ENCODE results near the gene SERP2.

SERP2 gene

GRCh38 chr13:44385847-44386246 lies 12.2 kb downstream of the SERP2 start:
- no peak for DNase-seq (ENCODE audit: low read depth, low spot score)
- H3K27ac ChIP-seq, result no peak overlapping the region

DNA sequence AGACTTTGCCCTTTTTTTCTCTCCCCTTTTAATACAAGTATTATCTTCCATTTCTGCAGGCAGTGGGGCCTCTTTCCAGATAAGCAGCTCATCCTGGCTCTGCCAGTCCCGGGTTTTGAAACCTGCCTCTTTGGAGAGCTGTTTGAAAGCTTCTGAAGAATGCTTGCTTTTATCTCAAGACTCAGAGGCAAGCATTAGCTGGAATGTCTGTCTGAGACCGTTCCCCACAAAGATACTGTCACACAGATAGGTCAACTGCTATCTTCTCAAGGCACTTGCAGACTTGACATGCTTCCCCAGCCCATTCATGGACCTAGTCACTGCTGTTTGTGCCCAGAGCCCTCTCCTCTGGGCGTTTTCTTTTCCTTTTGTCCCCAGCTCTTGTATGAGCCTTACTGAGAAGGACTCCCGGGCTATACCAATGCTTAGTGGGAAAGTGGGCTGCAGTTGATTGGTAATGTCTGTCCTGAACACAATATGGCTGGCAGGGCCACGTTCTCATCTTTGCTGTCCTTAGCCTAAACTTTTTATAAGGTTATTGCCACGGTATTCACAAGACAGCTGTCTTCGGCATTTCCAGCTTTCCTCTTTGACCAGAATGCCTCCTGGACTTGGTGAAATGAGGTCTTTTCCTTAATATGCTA lies 13.4 kb downstream of the SERP2 start:
- no peak for DNase-seq (ENCODE audit: low read depth, low spot score)

DNA sequence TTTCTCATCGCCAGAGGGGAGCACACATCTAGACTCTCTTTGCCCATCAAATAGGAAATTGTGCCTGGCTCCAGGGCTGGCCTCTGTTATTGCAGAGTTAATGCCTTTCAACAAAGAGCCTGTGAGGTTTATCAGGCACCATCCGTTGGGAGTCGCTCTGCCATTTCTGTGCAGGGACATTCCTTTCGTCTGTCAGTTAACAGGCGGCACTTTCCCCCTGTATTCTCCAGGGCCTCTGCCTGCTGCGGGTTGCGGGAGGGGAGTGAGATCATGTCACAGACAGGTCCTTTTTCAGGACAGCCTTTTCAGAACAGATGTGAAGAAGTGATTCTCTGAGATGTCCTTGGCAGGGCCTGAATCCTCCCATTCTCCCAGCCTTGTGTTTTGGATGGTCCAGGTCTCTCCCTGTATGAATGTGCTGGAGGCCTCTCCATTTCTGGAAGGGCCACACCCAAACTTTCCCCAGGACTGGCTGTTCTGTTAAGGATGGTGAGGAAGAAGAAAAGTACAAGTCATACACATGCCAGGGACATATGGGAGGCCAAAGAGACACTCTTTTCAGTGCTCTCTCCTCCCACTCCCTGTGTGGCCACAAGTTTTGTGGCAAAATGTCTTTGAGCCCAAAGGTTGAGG lies 14.9 kb downstream of the SERP2 start:
- H3K27ac ChIP-seq, result no peak overlapping the region
- no peak for DNase-seq (ENCODE audit: low read depth, low spot score)

More for the DNA sequence above, 13.4 kb downstream of the SERP2 start:
- H3K27ac ChIP-seq, result no peak overlapping the region

DNA sequence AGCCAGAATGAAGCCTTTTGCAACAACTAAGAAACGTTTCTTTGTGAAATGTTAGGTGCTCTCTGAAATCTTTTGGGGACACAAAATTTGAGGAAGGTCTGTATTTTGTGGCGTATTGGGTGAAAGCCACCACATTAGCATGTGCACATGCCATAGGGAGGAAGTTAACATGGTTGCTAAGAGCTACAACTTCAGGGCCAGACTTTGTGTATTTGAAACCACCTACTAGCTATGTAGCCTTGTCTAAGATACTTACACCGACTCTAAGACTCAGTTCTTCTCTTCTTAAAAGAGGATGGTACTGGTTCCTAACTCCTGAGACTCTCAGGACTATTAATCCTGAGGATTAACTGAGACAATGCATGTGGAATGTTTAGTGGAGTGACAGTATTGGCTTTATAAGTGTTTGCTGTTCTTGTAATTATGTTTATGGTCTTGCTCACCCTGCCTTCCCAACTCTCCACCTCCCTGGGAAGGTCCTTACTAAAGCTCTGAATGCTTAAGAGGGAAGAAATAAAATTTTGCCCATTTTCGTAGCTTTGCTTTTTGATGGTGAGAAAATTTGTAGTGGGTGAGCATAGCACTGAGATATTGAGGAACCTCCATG lies 15.5 kb downstream of the SERP2 start:
- DNase-seq (ENCODE audit: low read depth, low spot score), result no peak

GRCh38 chr13:44389876-44390275 lies 16.3 kb downstream of the SERP2 start:
- no peak for DNase-seq (ENCODE audit: low read depth, low spot score)
- H3K27ac ChIP-seq, result no peak overlapping the region

More for the DNA sequence above, 15.5 kb downstream of the SERP2 start:
- H3K27ac ChIP-seq, result no peak overlapping the region

GRCh38 chr13:44393391-44393790 lies 19.8 kb downstream of the SERP2 start:
- no peak for DNase-seq (ENCODE audit: low read depth, low spot score)

DNA sequence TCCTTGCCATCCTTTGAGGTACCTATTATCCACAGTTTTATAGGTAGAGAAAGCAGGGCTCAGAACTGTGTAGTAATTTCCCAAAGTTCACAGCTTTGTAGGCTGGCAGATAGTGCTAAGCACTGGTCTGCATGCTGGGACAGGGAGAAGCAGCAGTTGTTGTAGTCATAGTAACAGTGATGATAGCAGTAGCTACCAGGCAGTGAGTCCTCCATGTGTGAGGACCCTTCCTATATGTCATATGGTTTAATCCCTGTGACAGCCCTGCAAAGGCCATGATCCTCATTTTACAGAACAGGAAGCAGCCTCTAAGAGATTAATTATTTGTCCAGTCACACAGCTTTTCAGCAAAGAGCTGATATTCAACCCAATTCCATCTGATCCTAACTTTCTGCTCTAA lies 21.0 kb downstream of the SERP2 start:
- H3K27ac ChIP-seq, result no peak overlapping the region

More at GRCh38 chr13:44393391-44393790, 19.8 kb downstream of the SERP2 start:
- H3K27ac ChIP-seq, result no peak overlapping the region

DNA sequence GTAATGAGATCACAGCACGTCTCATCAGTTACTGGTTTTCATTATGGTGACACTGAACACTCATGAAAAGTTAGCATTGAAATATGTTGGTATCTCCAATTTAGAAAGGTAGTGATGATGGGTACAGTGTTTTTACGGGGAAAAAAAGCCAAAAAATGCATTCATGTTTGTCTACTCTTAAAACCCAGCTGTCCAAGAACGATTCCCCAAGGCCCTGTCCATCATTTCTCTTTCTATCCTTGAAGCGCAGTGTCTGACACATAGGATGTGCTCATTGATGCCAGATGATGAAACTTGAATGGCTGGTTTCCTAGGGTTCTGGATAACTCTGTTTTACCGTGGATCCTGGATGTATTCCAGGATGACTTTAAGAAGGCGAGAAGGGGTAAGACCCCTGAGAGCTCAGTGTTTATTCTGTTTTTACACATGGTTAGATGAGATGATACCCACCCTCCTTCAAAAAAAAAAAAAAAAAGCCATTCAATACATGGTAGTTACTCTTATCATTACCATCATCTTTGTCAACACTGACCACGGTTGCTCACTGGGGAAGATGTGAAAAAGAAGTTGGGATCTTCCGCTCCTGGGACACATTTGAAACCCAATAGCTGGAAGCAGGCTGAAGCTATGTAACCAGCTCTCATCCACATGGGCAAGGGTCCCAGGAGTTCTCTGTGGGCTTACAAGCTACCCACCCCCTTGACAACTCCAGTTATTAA lies 22.5 kb downstream of the SERP2 start:
- no peak for DNase-seq (ENCODE audit: low read depth, low spot score)

More for the DNA sequence above, 21.0 kb downstream of the SERP2 start:
- no peak for DNase-seq (ENCODE audit: low read depth, low spot score)

DNA sequence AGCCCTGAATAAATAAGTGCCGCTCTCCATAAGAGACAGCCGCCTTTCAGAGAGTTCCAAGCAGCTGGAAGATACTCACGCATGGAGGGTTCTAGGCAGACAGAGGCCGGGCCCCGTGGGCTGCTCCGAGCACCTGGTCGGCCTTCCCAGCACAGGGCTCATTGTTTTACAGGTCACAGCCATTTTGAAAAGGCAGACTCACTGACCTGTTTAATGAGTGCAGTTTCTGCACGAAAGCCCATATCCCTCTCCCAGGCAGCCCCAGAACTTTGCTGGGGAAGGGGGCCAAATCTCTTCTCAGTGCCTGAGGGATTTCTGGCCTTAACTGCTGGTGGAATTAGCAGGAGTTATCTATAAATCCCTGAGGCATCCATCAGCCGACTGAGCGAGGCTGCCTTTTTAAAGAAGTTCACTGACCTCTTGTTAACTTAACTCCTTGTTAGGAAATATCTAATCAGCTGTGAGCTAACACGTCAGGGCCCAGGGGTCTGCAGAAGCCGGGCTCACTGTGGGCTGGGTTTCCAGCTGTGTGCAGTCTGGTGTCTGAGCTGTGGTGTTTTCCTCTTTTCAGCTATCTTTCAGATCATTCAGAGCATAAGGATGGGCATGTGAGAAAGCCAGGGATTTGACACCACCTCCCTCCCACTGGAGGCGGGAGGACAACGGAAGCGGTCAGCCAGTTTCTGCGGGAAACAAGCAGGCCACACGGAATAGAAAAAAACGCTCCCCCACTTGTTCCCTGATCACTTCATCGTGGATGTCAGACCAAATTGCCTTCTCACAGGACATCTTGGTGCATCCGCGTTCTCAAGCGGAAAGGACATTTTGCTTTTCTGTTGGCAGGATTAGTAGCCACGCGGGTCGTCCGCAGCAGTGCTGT lies 23.3 kb downstream of the SERP2 start:
- no peak overlapping the region for H3K27ac ChIP-seq
- DNase-seq (ENCODE audit: low read depth, low spot score), result no peak

More for the DNA sequence above, 22.5 kb downstream of the SERP2 start:
- no peak overlapping the region for H3K27ac ChIP-seq

- H3K27ac ChIP-seq, result no peak overlapping the region
- no peak for DNase-seq (ENCODE audit: low read depth, low spot score)
These were observed 24.2 kb downstream of the SERP2 start for GRCh38 chr13:44397766-44398223.

- no peak for DNase-seq (ENCODE audit: low read depth, low spot score)
- H3K27ac ChIP-seq, result no peak overlapping the region
These were observed 25.0 kb downstream of the SERP2 start for GRCh38 chr13:44398606-44399005.

DNA sequence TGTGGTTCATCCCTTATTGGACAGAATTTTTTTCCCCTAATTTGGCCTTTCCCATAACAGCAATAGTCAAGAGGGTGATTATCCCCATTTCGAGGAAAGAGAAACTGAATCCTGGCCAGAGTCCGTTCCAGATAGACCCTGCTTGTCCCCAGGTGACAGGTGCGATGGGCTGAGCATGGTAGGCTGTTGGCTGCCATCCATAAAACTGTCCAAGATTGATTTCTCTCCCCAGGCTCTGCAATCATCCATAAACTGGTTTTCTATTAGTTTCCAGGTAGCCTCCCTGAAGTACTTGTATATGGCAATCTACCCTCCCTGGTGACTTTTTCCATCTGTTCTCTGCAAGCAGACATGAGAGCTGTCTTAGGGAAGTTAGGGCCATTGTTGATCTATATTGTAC lies 25.4 kb downstream of the SERP2 start:
- no peak for DNase-seq (ENCODE audit: low read depth, low spot score)
- H3K27ac ChIP-seq, result no peak overlapping the region

DNA sequence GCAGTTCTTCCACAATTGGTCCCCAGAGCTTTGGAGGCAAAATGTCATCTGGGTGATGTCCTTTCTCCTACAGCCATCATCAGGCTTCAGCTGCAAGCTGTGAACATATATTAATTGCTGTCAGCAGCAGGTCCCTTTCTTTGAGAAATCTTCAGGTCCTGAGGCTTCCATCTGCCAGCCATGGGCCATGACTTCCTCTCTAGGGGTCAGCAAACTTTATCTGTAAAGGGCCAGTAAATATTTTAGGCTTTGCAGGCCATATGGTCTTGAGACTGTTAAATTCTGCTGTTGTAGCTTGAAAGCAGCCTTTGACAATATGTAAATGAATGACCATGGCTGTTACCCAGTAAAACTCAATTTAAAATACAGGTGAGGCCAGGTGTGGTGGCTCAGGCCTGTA lies 27.1 kb downstream of the SERP2 start:
- no peak for DNase-seq (ENCODE audit: low read depth, low spot score)
- no peak overlapping the region for H3K27ac ChIP-seq

DNA sequence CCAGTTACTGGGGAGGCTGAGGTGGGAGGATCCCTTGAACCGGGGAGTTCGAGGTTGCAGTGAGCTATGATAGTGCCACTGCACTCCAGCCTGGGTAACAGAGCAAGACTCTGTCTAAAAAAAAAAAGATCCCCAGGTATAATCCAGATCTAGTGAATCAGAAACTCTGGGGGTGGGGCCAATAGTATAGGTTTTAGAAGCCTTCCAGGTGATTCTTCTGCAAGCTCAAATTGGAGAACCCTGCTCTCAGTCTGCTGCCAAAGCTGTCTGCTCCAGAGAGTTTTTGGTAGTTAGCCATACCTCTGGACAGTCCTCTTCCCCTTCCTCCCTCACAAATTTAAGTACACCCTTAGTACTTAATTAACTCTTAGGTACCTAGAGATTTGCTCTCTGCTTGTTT lies 28.0 kb downstream of the SERP2 start:
- no peak overlapping the region for H3K27ac ChIP-seq
- no peak for DNase-seq (ENCODE audit: low read depth, low spot score)

DNA sequence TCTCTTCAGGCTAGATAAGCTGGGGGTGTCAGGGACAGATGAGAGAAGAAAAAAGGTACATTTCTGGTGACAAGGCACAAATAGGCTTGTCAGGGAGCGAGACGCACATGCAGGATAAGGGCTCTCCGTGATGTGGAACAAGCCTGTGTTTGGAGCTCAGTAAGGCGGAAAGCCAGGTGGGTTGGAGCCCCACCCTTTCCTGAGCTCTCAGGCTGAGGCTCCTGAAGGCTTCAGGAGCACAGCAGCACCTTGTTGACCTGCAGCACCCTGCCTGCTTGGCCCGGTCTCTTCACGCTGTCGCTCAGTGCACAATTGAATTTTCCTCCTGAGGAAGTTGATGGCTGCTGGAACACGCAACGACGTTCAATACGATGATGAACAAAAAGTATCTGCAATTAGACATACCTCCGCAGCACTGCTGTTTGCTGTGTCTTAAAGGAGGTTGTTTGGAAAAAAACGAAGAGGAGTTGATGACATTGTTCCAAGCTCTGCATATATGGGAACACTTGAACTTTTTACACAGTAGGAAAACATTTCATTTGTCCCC lies 29.3 kb downstream of the SERP2 start:
- no peak overlapping the region for H3K27ac ChIP-seq
- DNase-seq (ENCODE audit: low read depth, low spot score), result no peak

GRCh38 chr13:44403461-44404056 lies 29.9 kb downstream of the SERP2 start:
- no peak for DNase-seq (ENCODE audit: low read depth, low spot score)
- H3K27ac ChIP-seq, result no peak overlapping the region

DNA sequence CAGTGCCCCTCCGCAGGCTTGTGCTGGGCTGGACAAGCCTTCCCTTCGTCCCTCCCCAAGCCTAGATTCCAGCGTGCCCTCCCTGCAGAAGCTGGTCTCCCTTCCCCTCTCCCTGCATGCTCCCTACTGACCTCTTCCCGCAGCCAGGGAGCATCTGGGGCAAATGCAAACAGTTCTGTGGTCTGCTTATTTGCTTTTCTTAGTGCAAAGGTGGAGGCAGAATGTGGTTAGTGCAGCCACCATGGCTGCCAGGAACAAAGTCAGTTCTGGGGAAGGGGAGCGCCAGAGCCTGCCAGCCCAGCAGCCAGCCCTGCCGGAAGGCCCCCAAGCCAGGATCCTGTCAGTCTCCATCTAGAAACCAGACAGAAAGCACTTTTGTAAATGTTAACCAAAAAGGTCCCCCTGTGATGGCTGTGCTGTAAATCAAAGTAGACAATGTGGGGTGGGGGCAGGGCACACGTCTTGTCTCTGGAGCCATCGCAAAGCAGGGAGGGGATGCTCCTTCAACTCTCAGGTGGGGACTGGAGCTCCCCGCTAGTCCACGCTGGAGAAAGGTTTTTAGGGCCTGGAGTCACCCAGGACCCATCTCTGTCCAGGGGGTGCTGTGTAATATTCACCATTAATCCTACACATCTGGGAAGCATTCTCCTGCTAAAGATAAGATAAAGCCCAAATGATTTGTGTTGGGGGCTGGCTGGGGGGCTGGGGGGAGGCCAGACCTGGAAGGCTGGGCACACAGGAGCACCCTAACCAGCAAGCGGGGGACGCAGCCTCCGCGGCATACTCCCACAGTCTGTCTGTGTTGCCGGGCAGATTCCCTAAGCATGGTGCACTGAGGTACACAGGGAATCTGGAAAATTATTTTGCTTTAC lies 30.9 kb downstream of the SERP2 start:
- no peak overlapping the region for H3K27ac ChIP-seq
- no peak for DNase-seq (ENCODE audit: low read depth, low spot score)

DNA sequence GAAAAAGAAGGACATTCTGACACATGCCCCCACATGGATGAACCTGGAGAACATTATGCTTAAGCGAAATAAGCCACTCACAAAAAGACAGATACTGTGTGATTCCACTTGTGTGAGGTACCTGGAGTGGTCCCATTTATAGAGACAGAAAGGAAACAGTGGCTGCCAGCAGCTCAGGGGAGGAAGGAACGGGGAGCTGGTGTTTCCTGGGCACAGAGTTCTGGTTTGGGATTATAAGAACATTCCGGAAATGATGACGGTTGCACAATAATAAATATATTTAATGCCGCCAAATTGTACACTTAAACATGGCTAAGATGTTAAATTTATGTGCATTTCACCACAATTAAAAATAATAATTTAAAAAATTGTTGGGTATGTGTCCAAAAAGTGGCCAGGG lies 33.0 kb downstream of the SERP2 start:
- no peak overlapping the region for H3K27ac ChIP-seq
- DNase-seq (ENCODE audit: low read depth, low spot score), result no peak

All from epithelial cell of prostate (primary cell).